ENCODE results near the gene CCNK.

- no peak for TF ChIP-seq CTCF (IDR thresholded peaks at IDR 0.05)
- TF ChIP-seq POLR2A (IDR thresholded peaks at IDR 0.05), result no peak
Measured at GRCh38 chr14:99554757-99555531, 73.7 kb downstream of the CCNK start.
